Measurements from ENCODE around the gene MTA3.

DNA sequence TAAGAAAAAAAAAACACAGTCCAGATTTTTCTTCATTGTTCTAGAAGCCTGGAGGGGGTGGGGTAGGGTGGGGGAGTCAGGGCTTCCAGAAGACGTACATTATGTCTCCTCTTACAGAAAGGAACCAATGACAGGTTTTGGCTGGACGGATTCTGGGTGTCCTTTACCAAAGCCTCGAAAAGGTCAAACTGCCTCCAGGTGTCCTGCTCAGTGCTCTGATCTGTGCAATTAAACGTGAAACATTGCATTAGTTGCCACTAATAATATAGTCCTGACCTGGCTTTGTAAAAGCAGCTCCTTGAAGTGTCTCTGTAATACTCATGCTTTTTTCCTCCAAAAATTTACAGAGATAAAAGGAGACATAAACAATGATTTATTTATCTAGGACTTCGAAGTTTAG lies 11.1 kb upstream of the MTA3 start:
- TF ChIP-seq, protein P1, sequence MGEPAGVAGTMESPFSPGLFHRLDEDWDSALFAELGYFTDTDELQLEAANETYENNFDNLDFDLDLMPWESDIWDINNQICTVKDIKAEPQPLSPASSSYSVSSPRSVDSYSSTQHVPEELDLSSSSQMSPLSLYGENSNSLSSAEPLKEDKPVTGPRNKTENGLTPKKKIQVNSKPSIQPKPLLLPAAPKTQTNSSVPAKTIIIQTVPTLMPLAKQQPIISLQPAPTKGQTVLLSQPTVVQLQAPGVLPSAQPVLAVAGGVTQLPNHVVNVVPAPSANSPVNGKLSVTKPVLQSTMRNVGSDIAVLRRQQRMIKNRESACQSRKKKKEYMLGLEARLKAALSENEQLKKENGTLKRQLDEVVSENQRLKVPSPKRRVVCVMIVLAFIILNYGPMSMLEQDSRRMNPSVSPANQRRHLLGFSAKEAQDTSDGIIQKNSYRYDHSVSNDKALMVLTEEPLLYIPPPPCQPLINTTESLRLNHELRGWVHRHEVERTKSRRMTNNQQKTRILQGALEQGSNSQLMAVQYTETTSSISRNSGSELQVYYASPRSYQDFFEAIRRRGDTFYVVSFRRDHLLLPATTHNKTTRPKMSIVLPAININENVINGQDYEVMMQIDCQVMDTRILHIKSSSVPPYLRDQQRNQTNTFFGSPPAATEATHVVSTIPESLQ (CRISPR knock-in tag; IDR thresholded peaks at IDR 0.05): no peak
- TF ChIP-seq, protein P2, sequence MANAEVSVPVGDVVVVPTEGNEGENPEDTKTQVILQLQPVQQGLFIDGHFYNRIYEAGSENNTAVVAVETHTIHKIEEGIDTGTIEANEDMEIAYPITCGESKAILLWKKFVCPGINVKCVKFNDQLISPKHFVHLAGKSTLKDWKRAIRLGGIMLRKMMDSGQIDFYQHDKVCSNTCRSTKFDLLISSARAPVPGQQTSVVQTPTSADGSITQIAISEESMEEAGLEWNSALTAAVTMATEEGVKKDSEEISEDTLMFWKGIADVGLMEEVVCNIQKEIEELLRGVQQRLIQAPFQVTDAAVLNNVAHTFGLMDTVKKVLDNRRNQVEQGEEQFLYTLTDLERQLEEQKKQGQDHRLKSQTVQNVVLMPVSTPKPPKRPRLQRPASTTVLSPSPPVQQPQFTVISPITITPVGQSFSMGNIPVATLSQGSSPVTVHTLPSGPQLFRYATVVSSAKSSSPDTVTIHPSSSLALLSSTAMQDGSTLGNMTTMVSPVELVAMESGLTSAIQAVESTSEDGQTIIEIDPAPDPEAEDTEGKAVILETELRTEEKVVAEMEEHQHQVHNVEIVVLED (CRISPR knock-in tag; IDR thresholded peaks at IDR 0.05): no peak
- TF ChIP-seq, protein P3, sequence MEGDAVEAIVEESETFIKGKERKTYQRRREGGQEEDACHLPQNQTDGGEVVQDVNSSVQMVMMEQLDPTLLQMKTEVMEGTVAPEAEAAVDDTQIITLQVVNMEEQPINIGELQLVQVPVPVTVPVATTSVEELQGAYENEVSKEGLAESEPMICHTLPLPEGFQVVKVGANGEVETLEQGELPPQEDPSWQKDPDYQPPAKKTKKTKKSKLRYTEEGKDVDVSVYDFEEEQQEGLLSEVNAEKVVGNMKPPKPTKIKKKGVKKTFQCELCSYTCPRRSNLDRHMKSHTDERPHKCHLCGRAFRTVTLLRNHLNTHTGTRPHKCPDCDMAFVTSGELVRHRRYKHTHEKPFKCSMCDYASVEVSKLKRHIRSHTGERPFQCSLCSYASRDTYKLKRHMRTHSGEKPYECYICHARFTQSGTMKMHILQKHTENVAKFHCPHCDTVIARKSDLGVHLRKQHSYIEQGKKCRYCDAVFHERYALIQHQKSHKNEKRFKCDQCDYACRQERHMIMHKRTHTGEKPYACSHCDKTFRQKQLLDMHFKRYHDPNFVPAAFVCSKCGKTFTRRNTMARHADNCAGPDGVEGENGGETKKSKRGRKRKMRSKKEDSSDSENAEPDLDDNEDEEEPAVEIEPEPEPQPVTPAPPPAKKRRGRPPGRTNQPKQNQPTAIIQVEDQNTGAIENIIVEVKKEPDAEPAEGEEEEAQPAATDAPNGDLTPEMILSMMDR (IDR thresholded peaks at IDR 0.05 in 2 of 3, conservative IDR thresholded peaks at IDR 0.05 in 1 of 3; ENCODE audit: insufficient read depth in 2 of 3, low read depth in 1 of 3, low read length in 3 of 3): no peak
- TF ChIP-seq, protein P4, sequence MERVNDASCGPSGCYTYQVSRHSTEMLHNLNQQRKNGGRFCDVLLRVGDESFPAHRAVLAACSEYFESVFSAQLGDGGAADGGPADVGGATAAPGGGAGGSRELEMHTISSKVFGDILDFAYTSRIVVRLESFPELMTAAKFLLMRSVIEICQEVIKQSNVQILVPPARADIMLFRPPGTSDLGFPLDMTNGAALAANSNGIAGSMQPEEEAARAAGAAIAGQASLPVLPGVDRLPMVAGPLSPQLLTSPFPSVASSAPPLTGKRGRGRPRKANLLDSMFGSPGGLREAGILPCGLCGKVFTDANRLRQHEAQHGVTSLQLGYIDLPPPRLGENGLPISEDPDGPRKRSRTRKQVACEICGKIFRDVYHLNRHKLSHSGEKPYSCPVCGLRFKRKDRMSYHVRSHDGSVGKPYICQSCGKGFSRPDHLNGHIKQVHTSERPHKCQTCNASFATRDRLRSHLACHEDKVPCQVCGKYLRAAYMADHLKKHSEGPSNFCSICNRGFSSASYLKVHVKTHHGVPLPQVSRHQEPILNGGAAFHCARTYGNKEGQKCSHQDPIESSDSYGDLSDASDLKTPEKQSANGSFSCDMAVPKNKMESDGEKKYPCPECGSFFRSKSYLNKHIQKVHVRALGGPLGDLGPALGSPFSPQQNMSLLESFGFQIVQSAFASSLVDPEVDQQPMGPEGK (CRISPR knock-in tag; IDR thresholded peaks at IDR 0.05; ENCODE audit: borderline replicate concordance): no peak
- no peak for TF ChIP-seq CEBPB (tag; IDR thresholded peaks at IDR 0.05)
- TF ChIP-seq YY1 (IDR thresholded peaks at IDR 0.05; ENCODE audit: borderline replicate concordance in 1 of 3, control insufficient read depth in 1 of 3, extremely low read depth in 1 of 3, insufficient read depth in 3 of 3, insufficient read length in 1 of 3, insufficient replicate concordance in 2 of 3, low read depth in 1 of 3, low read length in 2 of 3): no peak
- no peak for TF ChIP-seq GABPB2 (CRISPR knock-in tag; conservative IDR thresholded peaks at IDR 0.05)
- TF ChIP-seq, protein P5, sequence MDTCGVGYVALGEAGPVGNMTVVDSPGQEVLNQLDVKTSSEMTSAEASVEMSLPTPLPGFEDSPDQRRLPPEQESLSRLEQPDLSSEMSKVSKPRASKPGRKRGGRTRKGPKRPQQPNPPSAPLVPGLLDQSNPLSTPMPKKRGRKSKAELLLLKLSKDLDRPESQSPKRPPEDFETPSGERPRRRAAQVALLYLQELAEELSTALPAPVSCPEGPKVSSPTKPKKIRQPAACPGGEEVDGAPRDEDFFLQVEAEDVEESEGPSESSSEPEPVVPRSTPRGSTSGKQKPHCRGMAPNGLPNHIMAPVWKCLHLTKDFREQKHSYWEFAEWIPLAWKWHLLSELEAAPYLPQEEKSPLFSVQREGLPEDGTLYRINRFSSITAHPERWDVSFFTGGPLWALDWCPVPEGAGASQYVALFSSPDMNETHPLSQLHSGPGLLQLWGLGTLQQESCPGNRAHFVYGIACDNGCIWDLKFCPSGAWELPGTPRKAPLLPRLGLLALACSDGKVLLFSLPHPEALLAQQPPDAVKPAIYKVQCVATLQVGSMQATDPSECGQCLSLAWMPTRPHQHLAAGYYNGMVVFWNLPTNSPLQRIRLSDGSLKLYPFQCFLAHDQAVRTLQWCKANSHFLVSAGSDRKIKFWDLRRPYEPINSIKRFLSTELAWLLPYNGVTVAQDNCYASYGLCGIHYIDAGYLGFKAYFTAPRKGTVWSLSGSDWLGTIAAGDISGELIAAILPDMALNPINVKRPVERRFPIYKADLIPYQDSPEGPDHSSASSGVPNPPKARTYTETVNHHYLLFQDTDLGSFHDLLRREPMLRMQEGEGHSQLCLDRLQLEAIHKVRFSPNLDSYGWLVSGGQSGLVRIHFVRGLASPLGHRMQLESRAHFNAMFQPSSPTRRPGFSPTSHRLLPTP (IDR thresholded peaks at IDR 0.05; ENCODE audit: borderline replicate concordance, extremely low read depth, insufficient read length): no peak
- TF ChIP-seq, protein P6, sequence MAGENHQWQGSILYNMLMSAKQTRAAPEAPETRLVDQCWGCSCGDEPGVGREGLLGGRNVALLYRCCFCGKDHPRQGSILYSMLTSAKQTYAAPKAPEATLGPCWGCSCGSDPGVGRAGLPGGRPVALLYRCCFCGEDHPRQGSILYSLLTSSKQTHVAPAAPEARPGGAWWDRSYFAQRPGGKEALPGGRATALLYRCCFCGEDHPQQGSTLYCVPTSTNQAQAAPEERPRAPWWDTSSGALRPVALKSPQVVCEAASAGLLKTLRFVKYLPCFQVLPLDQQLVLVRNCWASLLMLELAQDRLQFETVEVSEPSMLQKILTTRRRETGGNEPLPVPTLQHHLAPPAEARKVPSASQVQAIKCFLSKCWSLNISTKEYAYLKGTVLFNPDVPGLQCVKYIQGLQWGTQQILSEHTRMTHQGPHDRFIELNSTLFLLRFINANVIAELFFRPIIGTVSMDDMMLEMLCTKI (IDR thresholded peaks at IDR 0.05; ENCODE audit: partially characterized antibody): no peak
- no peak for TF ChIP-seq MYC (IDR thresholded peaks at IDR 0.05; ENCODE audit: low read depth, low read length)
- no peak for TF ChIP-seq MYC (CRISPR knock-in tag; IDR thresholded peaks at IDR 0.05; ENCODE audit: borderline replicate concordance, low read depth)
- no peak for TF ChIP-seq ZNF766 (CRISPR knock-in tag; conservative IDR thresholded peaks at IDR 0.05)

All from K562 (cell line).